ENCODE measurements around the gene PZP. TPM values are rescaled to one million over a fixed set of nuclear protein-coding genes. Genes with fewer than 3 reads are reported as not detected.

PZP gene
- total RNA-seq, 1 donor from 2014 or later, result 2.7 TPM

GRCh38 chr12:9106610-9107541 is 101.3 kb downstream of the PZP start:
- no peaks in the 10 kb centered on the region for H3K4me1 ChIP-seq
- no peak for TF ChIP-seq CTCF (IDR thresholded peaks at IDR 0.05)
- ATAC-seq, result no peak
- no peaks in the 10 kb centered on the region for H3K9me3 ChIP-seq
- no peak overlapping the region for H3K4me3 ChIP-seq
- no peak overlapping the region for H3K27ac ChIP-seq
- peaks cover 90% of the 10 kb centered on the region for H3K36me3 ChIP-seq
- H3K27me3 ChIP-seq (ENCODE audit: low read depth), result no peaks in the 10 kb centered on the region
- intact Hi-C loops (cut with DNase I), result no loop called here
- no peak for DNase-seq

GRCh38 chr12:9106067-9106466 is 102.1 kb downstream of the PZP start:
- no peak for DNase-seq
- Histone ChIP-seq H3K36me3 (peaks cover 96% of the 10 kb centered on the region), H3K27ac (no peak overlapping the region), H3K4me3 (no peak overlapping the region), H3K9me3 (no peaks in the 10 kb centered on the region), H3K4me1 (no peaks in the 10 kb centered on the region), H3K27me3 (ENCODE audit: low read depth) (no peaks in the 10 kb centered on the region)
- no peak for ATAC-seq
- intact Hi-C loops (cut with DNase I), result no loop called here
- no peak for TF ChIP-seq CTCF (IDR thresholded peaks at IDR 0.05)

GRCh38 chr12:9104767-9105423 is 103.3 kb downstream of the PZP start:
- H3K9me3 ChIP-seq, result no peaks in the 10 kb centered on the region
- ATAC-seq, result no peak
- no peaks in the 10 kb centered on the region for H3K4me1 ChIP-seq
- peaks cover 95% of the 10 kb centered on the region for H3K36me3 ChIP-seq
- intact Hi-C loops (cut with DNase I), result no loop called here
- H3K27ac ChIP-seq, result no peak overlapping the region
- H3K4me3 ChIP-seq, result no peak overlapping the region
- no peak for DNase-seq
- no peaks in the 10 kb centered on the region for H3K27me3 ChIP-seq (ENCODE audit: low read depth)
- TF ChIP-seq CTCF (IDR thresholded peaks at IDR 0.05), result no peak

- H3K27me3 ChIP-seq (ENCODE audit: low read depth), result no peaks in the 10 kb centered on the region
- peaks cover 95% of the 10 kb centered on the region for H3K36me3 ChIP-seq
- H3K4me3 ChIP-seq, result no peak overlapping the region
- DNase-seq (no peak), ATAC-seq (no peak)
- H3K9me3 ChIP-seq, result no peaks in the 10 kb centered on the region
- intact Hi-C loops (cut with DNase I), result no loop called here
- TF ChIP-seq CTCF (IDR thresholded peaks at IDR 0.05), result no peak
- no peak overlapping the region for H3K27ac ChIP-seq
- no peaks in the 10 kb centered on the region for H3K4me1 ChIP-seq
Measured at GRCh38 chr12:9104087-9104486, 104.1 kb downstream of the PZP start.

- TF ChIP-seq CTCF (IDR thresholded peaks at IDR 0.05), result no peak
- Histone ChIP-seq H3K4me1 (no peaks in the 10 kb centered on the region), H3K36me3 (peaks cover 95% of the 10 kb centered on the region), H3K4me3 (no peak overlapping the region), H3K27ac (no peak overlapping the region), H3K27me3 (ENCODE audit: low read depth) (no peaks in the 10 kb centered on the region), H3K9me3 (no peaks in the 10 kb centered on the region)
- ATAC-seq (no peak), DNase-seq (no peak)
- intact Hi-C loops (cut with DNase I), result no loop called here
Measured at GRCh38 chr12:9103050-9103849, 104.9 kb downstream of the PZP start.
